RWPE2 (cell line): ENCODE data around the gene AGXT2.

ENCODE experiments used
- ATAC-seq: fragments of 200-7000 bp; cut with Tn5 transposase; 3 replicates; pipeline ENCODE4 v1.9.1; 2021; ENCODE audit warnings: low read depth
- DNase-seq: peaks from one replicate; pipeline ENCODE4 v3.0.0-alpha.2; 2020; ENCODE audit warnings: low spot score
- H3K27ac ChIP-seq: fragments of 450-650 bp; 2 replicates; pipeline ENCODE4 v1.5.1; 2017; ENCODE audit warnings: mild to moderate bottlenecking; ENCODE audit not compliant: poor library complexity, severe bottlenecking
- H3K27me3 ChIP-seq: fragments of 250-450 bp; sonication (Bioruptor Pico); 2 replicates; pipeline ENCODE4 v1.5.1; 2021; ENCODE audit warnings: mild to moderate bottlenecking, moderate library complexity; ENCODE audit not compliant: insufficient read depth, poor library complexity, severe bottlenecking
- H3K36me3 ChIP-seq: fragments of 250-450 bp; sonication (Bioruptor Pico); 2 replicates; pipeline ENCODE4 v1.5.1; 2020; ENCODE audit warnings: low read depth, mild to moderate bottlenecking, moderate library complexity
- H3K4me1 ChIP-seq: fragments of 250-450 bp; sonication (Bioruptor Pico); 2 replicates; pipeline ENCODE4 v1.5.1; 2021; ENCODE audit warnings: mild to moderate bottlenecking, moderate library complexity; ENCODE audit not compliant: insufficient read depth, poor library complexity, severe bottlenecking
- H3K4me3 ChIP-seq: fragments of 250-450 bp; sonication (Bioruptor Pico); 2 replicates; pipeline ENCODE4 v1.5.1; 2021; ENCODE audit warnings: mild to moderate bottlenecking, moderate library complexity; ENCODE audit not compliant: severe bottlenecking
- H3K9me3 ChIP-seq: fragments of 250-450 bp; sonication (Bioruptor Pico); 2 replicates; pipeline ENCODE4 v1.5.1; 2021; ENCODE audit warnings: mild to moderate bottlenecking, moderate library complexity; ENCODE audit not compliant: severe bottlenecking
- TF ChIP-seq, protein P1 (sequence below): fragments of 450-650 bp; IDR thresholded peaks from one replicate; pipeline ENCODE4 v1.5.1; 2017; ENCODE audit warnings: mild to moderate bottlenecking, moderate library complexity; ENCODE audit not compliant: poor library complexity, severe bottlenecking

Gene AGXT2

DNA sequence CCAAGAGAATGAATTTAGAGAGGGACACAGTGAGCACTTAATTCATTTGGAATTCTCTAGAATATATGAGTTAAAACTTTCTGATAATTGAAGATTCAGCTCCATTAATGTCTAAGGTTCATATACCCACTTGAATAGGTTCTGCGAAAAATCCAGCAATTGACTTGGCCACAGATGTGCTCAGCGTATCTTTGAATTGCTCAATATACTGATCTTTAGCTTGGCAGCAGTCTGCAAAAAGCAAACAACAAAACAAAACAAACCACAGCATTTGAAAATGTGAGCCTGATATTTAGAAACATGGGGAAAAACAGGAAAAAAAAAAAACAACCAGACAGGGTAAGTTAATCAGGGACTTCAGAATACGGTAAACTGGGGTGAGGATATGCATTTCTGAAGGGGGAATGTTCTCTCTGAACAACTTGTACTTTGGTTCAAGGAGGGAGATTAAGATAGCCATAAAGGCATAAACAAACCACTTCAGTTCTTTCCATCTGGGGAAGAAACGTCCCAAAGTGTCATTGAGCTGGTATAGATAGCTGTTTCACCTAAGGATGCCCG, 21.4 kb downstream of the AGXT2 start:
- no peaks in the 10 kb centered on the region for H3K36me3 ChIP-seq
- H3K27me3 ChIP-seq: no peaks in the 10 kb centered on the region
- ATAC-seq: no peak
- no peaks in the 10 kb centered on the region for H3K9me3 ChIP-seq
- H3K27ac ChIP-seq: no peak overlapping the region
- H3K4me3 ChIP-seq: no peak overlapping the region
- no peaks in the 10 kb centered on the region for H3K4me1 ChIP-seq
- no peak for DNase-seq
- TF ChIP-seq, protein P1, sequence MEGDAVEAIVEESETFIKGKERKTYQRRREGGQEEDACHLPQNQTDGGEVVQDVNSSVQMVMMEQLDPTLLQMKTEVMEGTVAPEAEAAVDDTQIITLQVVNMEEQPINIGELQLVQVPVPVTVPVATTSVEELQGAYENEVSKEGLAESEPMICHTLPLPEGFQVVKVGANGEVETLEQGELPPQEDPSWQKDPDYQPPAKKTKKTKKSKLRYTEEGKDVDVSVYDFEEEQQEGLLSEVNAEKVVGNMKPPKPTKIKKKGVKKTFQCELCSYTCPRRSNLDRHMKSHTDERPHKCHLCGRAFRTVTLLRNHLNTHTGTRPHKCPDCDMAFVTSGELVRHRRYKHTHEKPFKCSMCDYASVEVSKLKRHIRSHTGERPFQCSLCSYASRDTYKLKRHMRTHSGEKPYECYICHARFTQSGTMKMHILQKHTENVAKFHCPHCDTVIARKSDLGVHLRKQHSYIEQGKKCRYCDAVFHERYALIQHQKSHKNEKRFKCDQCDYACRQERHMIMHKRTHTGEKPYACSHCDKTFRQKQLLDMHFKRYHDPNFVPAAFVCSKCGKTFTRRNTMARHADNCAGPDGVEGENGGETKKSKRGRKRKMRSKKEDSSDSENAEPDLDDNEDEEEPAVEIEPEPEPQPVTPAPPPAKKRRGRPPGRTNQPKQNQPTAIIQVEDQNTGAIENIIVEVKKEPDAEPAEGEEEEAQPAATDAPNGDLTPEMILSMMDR: no peak

DNA sequence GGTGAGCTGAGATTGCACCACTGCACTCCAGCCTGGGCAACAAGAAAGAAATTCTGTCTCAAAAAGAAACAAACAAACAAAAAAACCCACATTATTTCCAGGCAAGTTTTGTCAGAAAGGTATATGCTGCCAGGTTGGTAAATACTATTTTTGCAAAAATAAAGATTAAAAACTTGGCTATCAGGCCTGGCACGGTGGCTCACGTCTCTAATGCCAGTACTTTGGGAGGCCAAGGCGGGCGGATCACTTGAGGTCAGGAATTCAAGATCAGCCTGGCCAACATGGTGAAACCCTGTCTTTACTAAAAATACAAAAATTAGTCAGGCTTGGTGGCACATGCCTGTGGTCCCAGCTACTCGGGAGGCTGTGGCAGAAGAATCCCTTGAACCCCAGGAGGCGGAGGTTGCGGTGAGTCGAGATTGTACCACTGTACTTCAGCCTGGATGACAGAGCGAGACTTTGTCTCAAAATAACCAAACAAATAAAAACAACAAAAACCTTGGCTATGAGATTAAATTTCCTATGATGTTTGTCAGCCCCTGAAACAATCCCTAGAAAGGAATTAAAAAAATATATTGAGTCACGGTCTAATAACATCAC, 22.7 kb downstream of the AGXT2 start:
- Histone ChIP-seq H3K27ac (no peak overlapping the region), H3K9me3 (no peaks in the 10 kb centered on the region), H3K27me3 (no peaks in the 10 kb centered on the region), H3K36me3 (no peaks in the 10 kb centered on the region), H3K4me3 (no peak overlapping the region), H3K4me1 (no peaks in the 10 kb centered on the region)
- ATAC-seq: no peak
- TF ChIP-seq, protein P1: no peak
- no peak for DNase-seq

DNA sequence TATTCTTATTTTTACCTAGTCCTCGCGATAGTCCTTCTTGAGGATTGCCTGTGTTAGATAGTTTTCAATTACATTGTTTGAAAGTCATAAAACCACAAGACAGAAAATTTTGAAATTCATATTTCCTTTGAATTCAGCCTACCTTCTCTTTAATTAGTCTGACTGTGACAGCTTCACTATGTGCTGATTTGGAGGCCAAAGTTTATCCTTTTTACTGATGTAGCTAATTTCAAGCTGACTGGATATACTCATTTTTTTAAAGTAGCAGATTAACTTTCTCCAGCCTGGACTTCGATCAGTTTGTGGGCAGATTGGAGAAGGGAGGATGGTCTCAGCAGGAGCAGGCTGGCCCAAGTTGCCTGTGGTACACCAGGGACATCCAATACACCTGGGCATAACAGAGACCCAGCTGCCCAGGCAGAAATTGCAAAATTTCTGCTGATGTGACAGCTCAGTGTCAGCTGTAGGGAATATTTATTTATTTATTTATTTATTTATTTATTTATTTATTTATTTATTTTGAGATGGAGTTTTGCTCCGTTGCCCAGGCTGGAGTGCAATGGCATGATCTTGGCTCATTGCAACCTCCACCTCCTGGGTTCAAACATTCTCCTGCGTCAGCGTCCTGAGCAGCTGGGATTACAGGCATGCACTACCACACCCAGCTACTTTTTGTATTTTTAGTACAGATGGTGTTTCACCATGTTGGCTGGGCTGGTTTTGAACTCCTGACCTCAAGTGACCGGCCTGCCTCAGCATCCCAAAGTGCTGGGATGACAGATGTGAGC, 24.2 kb downstream of the AGXT2 start:
- DNase-seq (no peak), ATAC-seq (no peak)
- no peak overlapping the region for H3K27ac ChIP-seq
- H3K9me3 ChIP-seq: no peaks in the 10 kb centered on the region
- no peaks in the 10 kb centered on the region for H3K36me3 ChIP-seq
- no peaks in the 10 kb centered on the region for H3K27me3 ChIP-seq
- TF ChIP-seq, protein P1: no peak
- no peak overlapping the region for H3K4me3 ChIP-seq
- no peaks in the 10 kb centered on the region for H3K4me1 ChIP-seq

DNA sequence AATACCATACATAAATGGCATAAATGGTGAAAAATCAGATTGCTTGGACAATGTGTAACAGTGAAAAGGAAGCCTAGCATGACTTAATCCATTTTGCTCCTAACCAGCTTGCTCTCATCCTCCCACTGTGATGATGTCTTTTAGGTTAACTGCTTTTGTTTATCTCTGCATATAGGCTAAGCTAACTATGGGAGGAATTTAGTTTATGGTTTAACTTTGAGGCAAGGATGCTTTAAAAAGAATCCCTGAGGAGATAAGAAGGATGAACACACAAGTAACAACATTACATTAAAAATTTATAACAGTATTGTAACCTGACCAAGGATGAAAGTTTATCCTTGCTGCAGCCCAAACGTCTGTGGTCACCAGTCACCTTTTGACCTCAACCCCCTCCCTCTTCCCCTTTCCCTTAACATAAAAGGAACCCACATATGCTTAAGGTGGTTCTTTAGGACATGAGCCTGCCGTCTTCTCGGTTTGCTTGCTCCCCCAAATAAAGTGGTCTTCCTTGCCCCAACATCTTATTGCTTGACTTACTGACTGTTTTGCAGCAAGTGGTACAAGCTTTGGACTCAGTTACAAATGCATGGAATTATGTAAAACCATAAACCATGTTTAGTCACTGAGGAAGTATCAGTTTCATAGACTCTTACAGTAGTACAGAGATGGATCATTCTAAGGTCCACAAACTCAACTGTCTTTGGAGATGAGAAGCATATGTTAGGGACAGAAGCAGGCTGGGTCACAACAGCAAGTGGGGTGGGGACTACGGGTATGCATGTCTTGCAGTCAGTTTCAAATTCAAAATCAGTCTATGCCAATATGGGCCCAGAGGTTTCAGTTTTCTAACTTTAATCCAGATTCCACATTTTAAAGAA, 31.3 kb downstream of the AGXT2 start:
- no peak for DNase-seq
- Histone ChIP-seq H3K9me3 (no peaks in the 10 kb centered on the region), H3K4me3 (no peak overlapping the region), H3K27me3 (no peaks in the 10 kb centered on the region), H3K4me1 (no peaks in the 10 kb centered on the region), H3K27ac (no peak overlapping the region), H3K36me3 (no peaks in the 10 kb centered on the region)
- TF ChIP-seq, protein P1: no peak
- ATAC-seq: no peak
